Measurements from ENCODE around the gene CLDN5. TPM values are rescaled to one million over a fixed set of nuclear protein-coding genes. Genes with fewer than 3 reads are reported as not detected.

CLDN5 gene
- total RNA-seq, 4 donors from 2014 or later, result 67.6 to 367 (median 162) TPM

- no peak for DNase-seq (ENCODE audit: low spot score)
- no peak for TF ChIP-seq CTCF (IDR thresholded peaks at IDR 0.05)
- ATAC-seq (ENCODE audit: low FRiP score), result no peak
Observed at GRCh38 chr22:19498866-19499190, 25.4 kb downstream of the CLDN5 start.

- no peak for TF ChIP-seq CTCF (IDR thresholded peaks at IDR 0.05)
- DNase-seq (ENCODE audit: low spot score), result no peak
- ATAC-seq (ENCODE audit: low FRiP score), result no peak
Observed at GRCh38 chr22:19498154-19498865, 25.9 kb downstream of the CLDN5 start.

GRCh38 chr22:19497245-19497644 lies 27.0 kb downstream of the CLDN5 start:
- no peak for DNase-seq (ENCODE audit: low spot score)
- no peak for ATAC-seq (ENCODE audit: low FRiP score)
- TF ChIP-seq CTCF (IDR thresholded peaks at IDR 0.05), result no peak

- ATAC-seq (ENCODE audit: low FRiP score) (no peak), DNase-seq (ENCODE audit: low spot score) (no peak)
- no peak for TF ChIP-seq CTCF (IDR thresholded peaks at IDR 0.05)
Observed at GRCh38 chr22:19496324-19496630, 27.9 kb downstream of the CLDN5 start.

- no peak for ATAC-seq (ENCODE audit: low FRiP score)
- no peak for DNase-seq (ENCODE audit: low spot score)
- TF ChIP-seq CTCF (IDR thresholded peaks at IDR 0.05), result no peak
Observed at GRCh38 chr22:19495562-19496323, 28.5 kb downstream of the CLDN5 start.

GRCh38 chr22:19494676-19495173 lies 29.5 kb downstream of the CLDN5 start:
- no peak for ATAC-seq (ENCODE audit: low FRiP score)
- no peak for TF ChIP-seq CTCF (IDR thresholded peaks at IDR 0.05)
- DNase-seq (ENCODE audit: low spot score), result no peak

Measured in omental fat pad (tissue), 4 donors.